IMR-90 (cell line): ENCODE data around the gene THBS1. TPM values are rescaled to one million over a fixed set of nuclear protein-coding genes. Genes with fewer than 3 reads are reported as not detected.

Source experiments
- ATAC-seq: fragments of 200-7000 bp; cut with Tn5 transposase; 2 replicates; pipeline ENCODE4 v1.9.1; 2020; ENCODE audit warnings: low read depth, mild to moderate bottlenecking, moderate library complexity
- BruUV-seq: library from RNA; stranded (reverse); fragments of 400-500 nt; replicated peaks from 2 replicates; lab custom pipeline; 2021; lab: Mats Ljungman, UMichigan
- CTCF ChIA-PET: fragments of 300-600 bp; formaldehyde crosslinking; extraction: SDS; loops from one replicate; lab custom pipeline; 2021; ENCODE audit warnings: antibody characterized with exemption; lab: Yijun Ruan, JAX
- POLR2A ChIA-PET: fragments of 300-600 bp; sonication (Branson Sonifier 250); formaldehyde crosslinking; loops from one replicate; lab custom pipeline; 2022; ENCODE audit warnings: antibody characterized with exemption; ENCODE audit not compliant: unreplicated experiment; lab: Charles Lee
- DNase-seq: peaks from one replicate; pipeline ENCODE4 v3.0.0; 2013
- H2AFZ ChIP-seq: replicated peaks from 2 replicates; pipeline ENCODE3; 2013; ENCODE audit warnings: low read length, mild to moderate bottlenecking; ENCODE audit not compliant: poor library complexity
- H2AK5ac ChIP-seq: 2 replicates; pipeline ENCODE4 v1.6.1; 2013; ENCODE audit warnings: low read depth, low read length, inconsistent platforms
- H2AK9ac ChIP-seq: replicated peaks from 2 replicates; pipeline ENCODE3; 2013; ENCODE audit warnings: mild to moderate bottlenecking, low read depth, low read length, moderate library complexity; ENCODE audit not compliant: poor library complexity
- H2BK120ac ChIP-seq: 2 replicates; pipeline ENCODE4 v1.6.1; 2013; ENCODE audit warnings: low read depth, low read length, inconsistent platforms
- H2BK15ac ChIP-seq: 3 replicates; pipeline ENCODE4 v1.6.1; 2013; ENCODE audit warnings: low read depth, low read length, inconsistent platforms
- H2BK20ac ChIP-seq: 2 replicates; pipeline ENCODE4 v1.6.1; 2013; ENCODE audit warnings: low read depth, mild to moderate bottlenecking, inconsistent platforms, low read length, moderate library complexity
- H2BK5ac ChIP-seq: 2 replicates; pipeline ENCODE4 v1.6.1; 2013; ENCODE audit warnings: mild to moderate bottlenecking, low read depth, low read length, inconsistent platforms; ENCODE audit not compliant: poor library complexity, severe bottlenecking
- H3K14ac ChIP-seq: replicated peaks from 2 replicates; pipeline ENCODE4 v1.6.1; 2013; ENCODE audit warnings: low read depth, low read length, inconsistent platforms
- H3K18ac ChIP-seq: 2 replicates; pipeline ENCODE4 v1.6.1; 2013; ENCODE audit warnings: low read depth, low read length, control low read depth
- H3K23ac ChIP-seq: 2 replicates; pipeline ENCODE4 v1.6.1; 2013; ENCODE audit warnings: low read depth, low read length, inconsistent platforms
- H3K27ac ChIP-seq: 2 replicates; pipeline ENCODE4 v1.5.1; 2013; ENCODE audit warnings: mild to moderate bottlenecking, control low read depth, low read length; ENCODE audit not compliant: insufficient read depth
- H3K27me3 ChIP-seq: 2 replicates; pipeline ENCODE4 v1.6.1; 2013; ENCODE audit warnings: low read length; ENCODE audit not compliant: control insufficient read depth, insufficient read depth
- H3K36me3 ChIP-seq: 2 replicates; pipeline ENCODE4 v1.6.1; 2013; ENCODE audit warnings: low read length, mixed read lengths; ENCODE audit not compliant: control insufficient read depth, insufficient read depth
- H3K4ac ChIP-seq: 2 replicates; pipeline ENCODE4 v1.6.1; 2013; ENCODE audit warnings: low read depth, low read length, inconsistent platforms
- H3K4me1 ChIP-seq: 2 replicates; pipeline ENCODE4 v1.6.1; 2013; ENCODE audit warnings: low read length, mixed read lengths; ENCODE audit not compliant: control insufficient read depth, insufficient read depth
- H3K4me2 ChIP-seq: 2 replicates; pipeline ENCODE4 v1.6.1; 2013; ENCODE audit warnings: low read depth, mild to moderate bottlenecking, control low read depth, low read length, moderate library complexity
- H3K4me3 ChIP-seq: 2 replicates; pipeline ENCODE4 v1.5.1; 2013; ENCODE audit warnings: low read depth, mild to moderate bottlenecking, control low read depth, low read length, moderate library complexity; ENCODE audit not compliant: insufficient read depth
- H3K56ac ChIP-seq: 2 replicates; pipeline ENCODE4 v1.6.1; 2013; ENCODE audit warnings: low read length, inconsistent platforms; ENCODE audit not compliant: insufficient read depth; ENCODE audit errors: extremely low read depth
- H3K79me1 ChIP-seq, 2 experiments: 2 replicates each; pipeline ENCODE4 v1.6.1; 2013; ENCODE audit warnings: low read length in 2 of 2, inconsistent platforms in 1 of 2, low read depth in 1 of 2
- H3K9ac ChIP-seq: 2 replicates; pipeline ENCODE4 v1.6.1; 2013; ENCODE audit warnings: low read depth, low read length, control low read depth
- H3K9me1 ChIP-seq: 2 replicates; pipeline ENCODE4 v1.6.1; 2013; ENCODE audit warnings: low read length, inconsistent platforms; ENCODE audit not compliant: insufficient read depth
- H3K9me3 ChIP-seq: 2 replicates; pipeline ENCODE4 v1.6.1; 2013; ENCODE audit warnings: low read length; ENCODE audit not compliant: control insufficient read depth, insufficient read depth
- H4K20me1 ChIP-seq: 2 replicates; pipeline ENCODE4 v1.6.1; 2013; ENCODE audit warnings: low read length, inconsistent platforms; ENCODE audit not compliant: insufficient read depth
- H4K5ac ChIP-seq: 2 replicates; pipeline ENCODE4 v1.6.1; 2013; ENCODE audit warnings: mild to moderate bottlenecking, low read depth, low read length, control low read depth
- H4K8ac ChIP-seq, 2 experiments: 2 replicates each; pipeline ENCODE4 v1.6.1; 2013; ENCODE audit warnings: low read depth in 2 of 2, low read length in 2 of 2, control low read depth in 1 of 2, inconsistent platforms in 1 of 2
- H4K91ac ChIP-seq: 2 replicates; pipeline ENCODE4 v1.6.1; 2013; ENCODE audit warnings: low read depth, low read length, inconsistent platforms; ENCODE audit not compliant: insufficient read depth
- CEBPB ChIP-seq: IDR thresholded peaks from 2 replicates; pipeline ENCODE4 v1.6.1; 2012; ENCODE audit warnings: low read depth, low read length, improper control_type of control experiment
- ELK1 ChIP-seq: fragments of 150-350 bp; IDR thresholded peaks from 2 replicates; pipeline ENCODE4 v1.6.1; 2016; ENCODE audit warnings: low read depth, mild to moderate bottlenecking, low read length, moderate library complexity, borderline replicate concordance
- MAFK ChIP-seq: IDR thresholded peaks from 2 replicates; pipeline ENCODE4 v1.6.1; 2012; ENCODE audit warnings: low read depth, low read length, improper control_type of control experiment
- MAZ ChIP-seq: IDR thresholded peaks from 2 replicates; pipeline ENCODE4 v1.6.1; 2012; ENCODE audit warnings: low read depth, mild to moderate bottlenecking, low read length, improper control_type of control experiment, moderate library complexity, borderline replicate concordance
- MXI1 ChIP-seq: IDR thresholded peaks from 2 replicates; pipeline ENCODE4 v1.6.1; 2012; ENCODE audit warnings: low read depth, mild to moderate bottlenecking, low read length, moderate library complexity, borderline replicate concordance
- NFE2L2 ChIP-seq: fragments of 150-350 bp; IDR thresholded peaks from 2 replicates; pipeline ENCODE4 v1.6.1; 2016; ENCODE audit warnings: low read depth, mild to moderate bottlenecking, low read length
- POLR2A ChIP-seq: IDR thresholded peaks from 2 replicates; pipeline ENCODE4 v1.6.1; 2012; ENCODE audit warnings: mild to moderate bottlenecking, low read depth, low read length
- RFX5 ChIP-seq: IDR thresholded peaks from 2 replicates; pipeline ENCODE4 v1.8.0; 2012; ENCODE audit warnings: low read depth, mild to moderate bottlenecking, low read length, moderate library complexity
- SMC3 ChIP-seq: fragments of 150-350 bp; IDR thresholded peaks from 2 replicates; pipeline ENCODE4 v1.6.1; 2016; ENCODE audit warnings: low read depth, mild to moderate bottlenecking, antibody characterized with exemption, low read length, moderate library complexity
- USF2 ChIP-seq: fragments of 150-350 bp; IDR thresholded peaks from 2 replicates; pipeline ENCODE4 v1.6.1; 2017; ENCODE audit warnings: mild to moderate bottlenecking, antibody characterized with exemption, low read length, low read depth
- WGBS, 2 experiments: methylation state at CpG; one replicate each; pipeline versions ENCODE4 v1.1.5 to v1.1.7; 2013; ENCODE audit warnings: missing lambda C conversion rate in 2 of 2; ENCODE audit not compliant: insufficient read length in 1 of 2; ENCODE audit errors: extremely low coverage in 2 of 2; 5-methylcytosine and 5-hydroxymethylcytosine counted together
- dilution Hi-C: fragments of 300-500 bp; cut with HindIII; formaldehyde crosslinking; loops from one replicate; pipeline ENCODE4 v1.14.3; 2018; ENCODE audit warnings: low sequenced_read_pairs; ENCODE audit not compliant: unreplicated experiment
- in situ Hi-C: fragments of 300-500 bp; cut with MboI; formaldehyde crosslinking; loops from 3 replicates; pipeline ENCODE4 v1.14.3; 2019; ENCODE audit warnings: low sequenced_read_pairs, inconsistent platforms, mixed read lengths
- intact Hi-C: fragments of 100-400 bp; cut with micrococcal nuclease; formaldehyde crosslinking; loops from 2 replicates; pipeline ENCODE4 v1.10.0; 2022
- polyA plus RNA-seq, 3 experiments: library from polyadenylated mRNA; depleted of rRNA; stranded (reverse); fragments of >200 nt; gene quantifications; 2 replicates each; pipeline ENCODE4 v1.2.3, GENCODE V29; 2012; ENCODE audit warnings: low replicate concordance in 1 of 3
- total RNA-seq: library from RNA; depleted of rRNA; stranded (reverse); fragments of >200 nt; gene quantifications from 2 replicates; pipeline ENCODE4 v1.2.3, GENCODE V29; 2012

Gene THBS1
- total and polyA plus RNA-seq, 2 of the 4 experiments (the other 2 are of a cell fraction), result 1,562 to 4,071 TPM

GRCh38 chr15:39534996-39535395, 45.9 kb upstream of the THBS1 start:
- ChIA-PET POLR2A (no interaction called here), CTCF (interaction anchor here (0.9 kb wide), 1 partner anchor 9 kb away, joined by 3 read pairs; no protein-coding TSS in a partner anchor)
- Histone ChIP-seq H3K9me1 (no peaks in the 10 kb centered on the region), H3K36me3 (no peaks in the 10 kb centered on the region), H3K4ac (no peak overlapping the region), H3K56ac (no peak overlapping the region), H3K4me2 (no peak overlapping the region), H2BK120ac (no peak overlapping the region), H2AFZ (no peak overlapping the region), H3K27ac (no peak overlapping the region), H3K4me3 (no peak overlapping the region), H2AK5ac (no peak overlapping the region), H2BK15ac (no peak overlapping the region), H3K9ac (no peak overlapping the region), H3K18ac (no peak overlapping the region), H4K20me1 (no peaks in the 10 kb centered on the region), H3K14ac (no peak overlapping the region), H3K79me1 (no peaks in the 10 kb centered on the region), H4K91ac (no peak overlapping the region), H4K5ac (no peak overlapping the region), H3K27me3 (no peaks in the 10 kb centered on the region), H4K8ac (no peak overlapping the region), H3K4me1 (peaks cover 2% of the 10 kb centered on the region; the same call in 1 of the 2 replicates), H2BK5ac (no peak overlapping the region), H3K9me3 (no peaks in the 10 kb centered on the region), H3K23ac (no peak overlapping the region), H2BK20ac (no peak overlapping the region), H2AK9ac (no peak overlapping the region)
- no peak for ATAC-seq
- no TSS peak for BruUV-seq
- WGBS, 2 experiments, result no CpG with 5 or more reads among the region's 5 CpGs
- DNase-seq, result no peak
- intact Hi-C loops (no loop called here), dilution Hi-C loops (no loop called here), in situ Hi-C loops (no loop called here)
- TF ChIP-seq ELK1 (no peak), CEBPB (no peak), RFX5 (no peak), POLR2A (no peak), MAZ (no peak), MAFK (no peak), NFE2L2 (no peak), USF2 (no peak), MXI1 (no peak), SMC3 (no peak)
